NCI-H69 (cell line): ENCODE measurements around the gene CTSD.

Experiments used
- DNase-seq: peaks from one replicate; lab custom pipeline; 2025; lab: John Stamatoyannopoulos, UW

Gene CTSD

GRCh38 chr11:1782831-1783724, 19.4 kb upstream of the CTSD start:
- peak; percentile 55 for DNase-seq

DNA sequence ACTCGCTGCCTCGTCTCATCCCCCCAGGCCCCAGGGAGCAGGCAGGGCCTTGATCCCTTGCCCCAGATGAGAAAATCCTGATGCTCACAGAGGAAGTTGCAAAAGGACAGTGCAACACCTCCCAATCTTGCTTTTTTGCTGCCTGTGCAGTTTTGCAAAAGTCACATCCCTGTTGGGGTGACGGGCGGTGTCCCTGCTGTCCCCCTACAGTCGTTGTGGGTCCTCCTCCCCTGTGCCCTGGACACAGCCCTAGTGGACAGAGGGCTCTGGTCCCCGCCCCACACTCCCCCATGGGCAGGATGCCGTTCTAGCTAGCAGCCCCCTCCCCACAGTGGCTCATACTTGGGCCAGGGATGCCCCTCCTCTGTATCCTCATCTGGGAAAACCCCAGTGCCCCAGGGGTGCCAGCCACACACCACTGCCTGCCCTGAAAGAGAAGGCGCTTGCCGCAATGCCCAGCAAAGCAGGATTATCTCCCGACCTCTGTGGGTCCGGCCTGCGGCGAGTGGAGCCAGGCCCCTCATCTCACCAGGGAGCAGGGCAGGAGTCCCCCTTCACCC, 18.4 kb upstream of the CTSD start:
- no peak for DNase-seq

DNA sequence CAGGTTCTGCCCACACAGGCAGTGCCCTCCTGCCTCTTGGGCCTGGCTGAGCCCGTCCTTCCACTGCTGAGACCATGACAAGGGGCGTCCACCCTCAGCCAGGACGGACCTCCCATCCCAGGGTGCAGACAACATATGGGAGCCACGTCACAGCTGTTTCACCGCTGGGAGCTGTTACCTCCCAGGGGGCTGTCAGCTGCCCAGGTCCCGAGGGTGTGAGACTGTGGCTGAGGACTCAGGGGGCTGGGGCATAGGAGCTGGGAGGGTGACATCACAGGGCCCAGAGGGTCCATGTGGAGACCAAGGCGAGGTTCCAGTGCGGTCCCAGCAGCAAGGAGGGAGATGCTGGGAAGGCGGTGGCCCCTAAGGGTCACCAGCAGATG, 17.9 kb upstream of the CTSD start:
- no peak for DNase-seq

- peak; percentile 20 for DNase-seq
These were observed 17.2 kb upstream of the CTSD start for GRCh38 chr11:1780700-1781592.

GRCh38 chr11:1779806-1780699, 16.3 kb upstream of the CTSD start:
- no peak for DNase-seq

- no peak for DNase-seq
These were observed 15.5 kb upstream of the CTSD start for GRCh38 chr11:1779034-1779805.

GRCh38 chr11:1778141-1778911, 14.6 kb upstream of the CTSD start:
- no peak for DNase-seq

DNA sequence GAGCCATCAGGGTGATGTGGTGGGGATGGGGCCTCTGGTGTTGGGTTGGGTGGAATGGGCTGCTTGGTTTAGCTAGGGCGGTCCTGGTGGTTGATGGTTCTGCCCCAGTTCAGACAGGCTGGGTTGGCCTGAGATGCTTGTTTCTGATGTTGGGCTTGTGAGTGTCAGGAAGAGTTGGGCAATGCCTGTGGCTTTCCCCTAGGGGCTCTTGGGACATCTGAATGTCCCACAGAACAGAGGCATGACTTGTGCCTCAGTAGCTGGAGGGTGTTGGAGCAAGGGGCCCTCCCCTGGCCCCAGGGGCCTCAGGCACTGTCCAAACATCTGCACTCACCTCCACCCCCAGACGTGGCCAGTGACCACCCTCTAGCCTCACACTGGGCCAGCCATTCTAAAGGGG, 14.0 kb upstream of the CTSD start:
- no peak for DNase-seq

GRCh38 chr11:1776944-1777715, 13.4 kb upstream of the CTSD start:
- no peak for DNase-seq

- no peak for DNase-seq
These were observed 12.7 kb upstream of the CTSD start for GRCh38 chr11:1776331-1776851.

- no peak for DNase-seq
These were observed 11.2 kb upstream of the CTSD start for GRCh38 chr11:1774886-1775285.

DNA sequence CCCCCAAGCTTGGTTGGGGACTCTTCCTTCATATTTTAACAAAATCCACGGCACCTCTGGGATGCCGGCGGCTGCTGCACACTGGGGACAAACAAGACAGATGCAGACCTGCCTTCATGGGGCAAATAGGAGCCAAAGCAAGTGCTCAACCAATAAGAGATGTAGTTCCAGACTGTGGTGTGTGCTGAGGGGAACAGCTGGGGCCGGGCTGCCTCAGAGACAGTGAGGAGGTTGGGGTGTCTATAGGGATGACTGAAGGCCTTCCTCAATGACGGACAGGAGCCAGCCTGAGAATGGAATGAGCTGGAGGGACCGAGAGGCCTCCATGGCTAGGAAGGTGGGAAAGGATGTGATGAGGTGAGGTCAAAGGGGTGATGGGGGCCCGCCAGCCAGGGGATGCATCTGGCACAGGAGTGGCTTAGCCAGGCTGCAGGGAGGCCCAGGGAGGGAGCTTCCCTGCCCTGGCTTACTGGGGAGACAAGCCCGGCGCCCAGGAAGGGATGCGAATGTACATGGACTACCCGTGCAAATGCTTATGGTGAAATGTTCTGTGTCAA, 10.3 kb upstream of the CTSD start:
- DNase-seq = no peak

GRCh38 chr11:1773131-1773993, 9.6 kb upstream of the CTSD start:
- no peak for DNase-seq

- DNase-seq = peak; percentile 87
These were observed 8.8 kb upstream of the CTSD start for GRCh38 chr11:1772270-1773130.

DNA sequence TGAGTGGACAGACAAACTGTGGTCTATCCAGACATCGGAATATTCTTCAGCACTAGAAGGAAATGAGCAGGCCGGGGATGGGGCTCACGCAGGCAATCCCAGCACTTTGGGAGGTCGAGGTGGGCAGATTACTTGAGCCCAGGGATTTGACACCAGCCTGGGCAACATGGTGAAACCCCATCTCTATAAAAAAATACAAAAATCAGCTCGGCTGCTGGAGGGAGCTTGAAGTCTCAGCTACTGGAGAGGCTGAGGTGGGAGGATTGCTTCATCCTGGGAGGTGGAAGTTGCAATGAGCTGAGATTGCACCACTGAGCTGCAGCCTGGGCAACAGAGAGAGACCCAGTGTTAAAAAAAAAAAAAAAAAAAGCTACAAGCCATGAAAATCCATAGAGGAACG, 8.0 kb upstream of the CTSD start:
- no peak for DNase-seq

DNA sequence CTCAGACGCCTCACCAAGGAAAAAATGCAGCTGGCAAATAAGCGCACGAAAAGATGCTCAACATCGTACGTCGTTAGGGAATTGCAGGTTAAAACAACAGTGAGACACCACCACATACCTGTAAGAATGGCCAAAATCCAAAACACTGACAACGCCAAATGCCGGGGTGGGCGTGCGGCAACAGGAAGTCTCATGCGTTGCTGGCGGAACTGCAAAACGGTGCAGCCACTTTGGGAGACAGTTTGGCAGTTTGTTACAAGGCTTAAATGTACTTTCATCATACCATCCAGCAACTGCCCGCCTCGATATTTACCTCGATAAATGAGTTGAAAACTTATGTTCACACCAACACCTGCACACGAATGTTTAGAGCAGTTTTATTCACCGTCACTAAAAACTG, 7.5 kb upstream of the CTSD start:
- no peak for DNase-seq

GRCh38 chr11:1770528-1770927, 6.8 kb upstream of the CTSD start:
- DNase-seq = no peak
